Measurements from ENCODE around the gene ADK.
"Not testable (repeated sequence)": the region's sequence is repeated elsewhere in the genome, so short reads cannot be mapped to it uniquely, and the experiment has no call there.

The ADK gene

GRCh38 chr10:74485283-74485682, 334.3 kb downstream of the ADK start:
- Mint-ChIP-seq H3K9me3 (peaks cover 13% of the 10 kb centered on the region), H3K27me3 (no peaks in the 10 kb centered on the region), H3K4me1 (peaks cover 16% of the 10 kb centered on the region), H3K36me3 (peaks cover 53% of the 10 kb centered on the region), H3K4me3 (no peak overlapping the region), H3K27ac (no peak overlapping the region)
- no peak for ATAC-seq

- no peak for ATAC-seq
- H3K27ac Mint-ChIP-seq = no peak overlapping the region
- no peaks in the 10 kb centered on the region for H3K27me3 Mint-ChIP-seq
- no peak overlapping the region for H3K4me3 Mint-ChIP-seq
- peaks cover 10% of the 10 kb centered on the region for H3K9me3 Mint-ChIP-seq
- H3K36me3 Mint-ChIP-seq = peaks cover 39% of the 10 kb centered on the region
- peaks cover 4% of the 10 kb centered on the region for H3K4me1 Mint-ChIP-seq
These were observed 335.6 kb downstream of the ADK start for GRCh38 chr10:74486659-74487058.

- no peaks in the 10 kb centered on the region for H3K9me3 Mint-ChIP-seq
- ATAC-seq = no peak
These were observed 337.9 kb downstream of the ADK start for GRCh38 chr10:74488907-74489306.

GRCh38 chr10:74490551-74490950, 339.5 kb downstream of the ADK start:
- H3K9me3 Mint-ChIP-seq = peaks cover 2% of the 10 kb centered on the region
- no peak overlapping the region for H3K4me3 Mint-ChIP-seq
- ATAC-seq = no peak
- H3K27ac Mint-ChIP-seq = no peak overlapping the region
- H3K36me3 Mint-ChIP-seq = peaks cover 22% of the 10 kb centered on the region
- no peaks in the 10 kb centered on the region for H3K4me1 Mint-ChIP-seq
- no peaks in the 10 kb centered on the region for H3K27me3 Mint-ChIP-seq

More at GRCh38 chr10:74488907-74489306, 337.9 kb downstream of the ADK start:
- Mint-ChIP-seq H3K4me1 (no peaks in the 10 kb centered on the region), H3K27me3 (no peaks in the 10 kb centered on the region), H3K27ac (no peak overlapping the region), H3K36me3 (peaks cover 17% of the 10 kb centered on the region), H3K4me3 (no peak overlapping the region)

GRCh38 chr10:74491014-74491413, 340.0 kb downstream of the ADK start:
- Mint-ChIP-seq H3K9me3 (peaks cover 6% of the 10 kb centered on the region), H3K36me3 (peaks cover 23% of the 10 kb centered on the region), H3K27ac (no peak overlapping the region), H3K4me3 (no peak overlapping the region), H3K4me1 (no peaks in the 10 kb centered on the region), H3K27me3 (no peaks in the 10 kb centered on the region)
- no peak for ATAC-seq

GRCh38 chr10:74496276-74496675, 345.3 kb downstream of the ADK start:
- H3K9me3 Mint-ChIP-seq = peaks cover 16% of the 10 kb centered on the region
- H3K27me3 Mint-ChIP-seq, H3K4me1 Mint-ChIP-seq, H3K27ac Mint-ChIP-seq, H3K4me3 Mint-ChIP-seq, ATAC-seq: not testable (repeated sequence)
- peaks cover 55% of the 10 kb centered on the region for H3K36me3 Mint-ChIP-seq

GRCh38 chr10:74498664-74499063, 347.6 kb downstream of the ADK start:
- Mint-ChIP-seq H3K4me1 (peaks cover 14% of the 10 kb centered on the region), H3K36me3 (peaks cover 71% of the 10 kb centered on the region), H3K9me3 (peaks cover 16% of the 10 kb centered on the region)
- H3K4me3 Mint-ChIP-seq, H3K27me3 Mint-ChIP-seq, ATAC-seq, H3K27ac Mint-ChIP-seq: not testable (repeated sequence)

GRCh38 chr10:74500026-74500704, 349.1 kb downstream of the ADK start:
- peaks cover 14% of the 10 kb centered on the region for H3K4me1 Mint-ChIP-seq
- H3K27ac Mint-ChIP-seq = no peak overlapping the region
- H3K9me3 Mint-ChIP-seq = peaks cover 22% of the 10 kb centered on the region
- ATAC-seq = no peak
- peaks cover 73% of the 10 kb centered on the region for H3K36me3 Mint-ChIP-seq
- H3K4me3 Mint-ChIP-seq = no peak overlapping the region
- H3K27me3 Mint-ChIP-seq = no peaks in the 10 kb centered on the region

GRCh38 chr10:74500816-74501215, 349.8 kb downstream of the ADK start:
- H3K27me3 Mint-ChIP-seq = no peaks in the 10 kb centered on the region
- peaks cover 73% of the 10 kb centered on the region for H3K36me3 Mint-ChIP-seq
- no peak for ATAC-seq
- no peak overlapping the region for H3K4me3 Mint-ChIP-seq
- no peak overlapping the region for H3K27ac Mint-ChIP-seq
- peaks cover 14% of the 10 kb centered on the region for H3K4me1 Mint-ChIP-seq
- H3K9me3 Mint-ChIP-seq = peaks cover 21% of the 10 kb centered on the region

- no peak overlapping the region for H3K4me3 Mint-ChIP-seq
- H3K36me3 Mint-ChIP-seq = peaks cover 72% of the 10 kb centered on the region
- no peaks in the 10 kb centered on the region for H3K27me3 Mint-ChIP-seq
- ATAC-seq = no peak
- peaks cover 14% of the 10 kb centered on the region for H3K4me1 Mint-ChIP-seq
- peaks cover 13% of the 10 kb centered on the region for H3K9me3 Mint-ChIP-seq
- H3K27ac Mint-ChIP-seq = no peak overlapping the region
These were observed 352.1 kb downstream of the ADK start for GRCh38 chr10:74502963-74503608.

GRCh38 chr10:74507951-74508350, 356.9 kb downstream of the ADK start:
- Mint-ChIP-seq H3K9me3 (peaks cover 34% of the 10 kb centered on the region), H3K36me3 (peaks cover 91% of the 10 kb centered on the region), H3K27me3 (no peaks in the 10 kb centered on the region), H3K4me3 (no peak overlapping the region), H3K27ac (no peak overlapping the region), H3K4me1 (no peaks in the 10 kb centered on the region)
- no peak for ATAC-seq

- peaks cover 36% of the 10 kb centered on the region for H3K9me3 Mint-ChIP-seq
- no peak overlapping the region for H3K4me3 Mint-ChIP-seq
- no peak for ATAC-seq
- no peaks in the 10 kb centered on the region for H3K27me3 Mint-ChIP-seq
- H3K36me3 Mint-ChIP-seq = peaks cover 93% of the 10 kb centered on the region
- no peak overlapping the region for H3K27ac Mint-ChIP-seq
- no peaks in the 10 kb centered on the region for H3K4me1 Mint-ChIP-seq
These were observed 359.6 kb downstream of the ADK start for GRCh38 chr10:74510594-74510993.

GRCh38 chr10:74511051-74511450, 360.0 kb downstream of the ADK start:
- Mint-ChIP-seq H3K9me3 (peaks cover 36% of the 10 kb centered on the region), H3K4me1 (no peaks in the 10 kb centered on the region), H3K4me3 (no peak overlapping the region), H3K27me3 (no peaks in the 10 kb centered on the region), H3K27ac (no peak overlapping the region), H3K36me3 (peaks cover 93% of the 10 kb centered on the region)
- no peak for ATAC-seq

GRCh38 chr10:74514322-74514721, 363.3 kb downstream of the ADK start:
- Mint-ChIP-seq H3K36me3 (peaks cover 80% of the 10 kb centered on the region), H3K27me3 (no peaks in the 10 kb centered on the region), H3K4me3 (no peak overlapping the region), H3K27ac (no peak overlapping the region), H3K4me1 (no peaks in the 10 kb centered on the region), H3K9me3 (peaks cover 33% of the 10 kb centered on the region)
- ATAC-seq = no peak

- Mint-ChIP-seq H3K4me1 (peaks cover 5% of the 10 kb centered on the region), H3K27me3 (no peaks in the 10 kb centered on the region), H3K4me3 (no peak overlapping the region), H3K36me3 (peaks cover 49% of the 10 kb centered on the region), H3K27ac (no peak overlapping the region), H3K9me3 (peaks cover 13% of the 10 kb centered on the region)
- ATAC-seq = no peak
These were observed 367.0 kb downstream of the ADK start for GRCh38 chr10:74518061-74518460.

- no peak for ATAC-seq
- Mint-ChIP-seq H3K27ac (no peak overlapping the region), H3K9me3 (no peaks in the 10 kb centered on the region), H3K27me3 (no peaks in the 10 kb centered on the region), H3K36me3 (peaks cover 29% of the 10 kb centered on the region), H3K4me3 (no peak overlapping the region), H3K4me1 (peaks cover 11% of the 10 kb centered on the region)
These were observed 370.5 kb downstream of the ADK start for GRCh38 chr10:74521526-74521925.

Data from stimulated activated memory B cell treated with anti-CD40 and anti-IgM and Interleukin-4, amounts not matched to agents 10 μg/mL and 1 μg/mL and 100 μg/mL, for 72 hours (primary cell).